Parathyroid adenoma (tissue), 2 donors: Measurements from ENCODE around the gene HDAC4.

Source experiments
- H2AFZ ChIP-seq: fragments of 300-600 bp; sonication (generic); one replicate; pipeline ENCODE4 v1.7.0; 2017; ENCODE audit warnings: antibody characterized with exemption, mild to moderate bottlenecking
- H3K27ac ChIP-seq: fragments of 300-600 bp; sonication (generic); one replicate; pipeline ENCODE4 v1.7.0; 2017
- H3K27me3 ChIP-seq: fragments of 300-600 bp; sonication (generic); one replicate; pipeline ENCODE4 v1.7.0; 2017; ENCODE audit warnings: low read length; ENCODE audit not compliant: control insufficient read depth, insufficient read depth
- H3K36me3 ChIP-seq: fragments of 300-600 bp; sonication (generic); one replicate; pipeline ENCODE4 v1.7.0; 2017; ENCODE audit warnings: low read length; ENCODE audit not compliant: control insufficient read depth, insufficient read depth
- H3K4me1 ChIP-seq: fragments of 300-600 bp; sonication (generic); one replicate; pipeline ENCODE4 v1.7.0; 2017; ENCODE audit warnings: control low read depth
- H3K4me2 ChIP-seq: fragments of 300-600 bp; sonication (generic); one replicate; pipeline ENCODE4 v1.7.0; 2017; ENCODE audit warnings: low read length
- H3K4me3 ChIP-seq: fragments of 300-600 bp; sonication (generic); one replicate; pipeline ENCODE4 v1.7.0; 2017; ENCODE audit warnings: low read depth, low read length
- H3K79me2 ChIP-seq: fragments of 300-600 bp; sonication (generic); one replicate; pipeline ENCODE4 v1.7.0; 2017; ENCODE audit warnings: control low read depth
- H3K9ac ChIP-seq: fragments of 300-600 bp; sonication (generic); one replicate; pipeline ENCODE4 v1.7.0; 2017; ENCODE audit warnings: mild to moderate bottlenecking
- H3K9me3 ChIP-seq: fragments of 300-600 bp; sonication (generic); one replicate; pipeline ENCODE4 v1.7.0; 2017; ENCODE audit warnings: low read length; ENCODE audit not compliant: control insufficient read depth
- TF ChIP-seq, protein P1 (sequence below): fragments of 300-600 bp; sonication (generic); IDR thresholded peaks from one replicate; pipeline ENCODE4 v1.7.0; 2017; ENCODE audit warnings: antibody characterized with exemption, mild to moderate bottlenecking
- donor health status: primary hyperparathyroidism.

Gene HDAC4

DNA sequence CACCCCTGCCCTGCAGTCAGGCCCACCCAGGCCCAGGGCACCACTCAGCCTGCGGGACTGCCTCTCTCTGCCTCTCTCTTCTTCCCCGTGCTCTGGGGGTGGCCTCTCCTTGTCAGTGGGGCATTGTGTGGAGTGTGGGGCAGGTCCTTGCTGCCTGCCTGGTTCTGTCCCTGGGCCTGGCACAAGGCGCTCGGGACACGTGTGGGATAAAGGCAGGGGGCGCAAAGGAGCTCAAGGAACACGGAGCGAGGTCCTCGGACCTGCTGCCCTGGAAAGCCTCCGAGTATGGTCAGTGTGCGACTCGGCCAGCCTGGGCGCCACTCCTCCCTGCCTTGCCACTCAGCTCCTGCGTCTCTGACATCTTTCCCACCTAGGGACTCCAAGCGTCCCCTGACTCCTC lies 262.2 kb downstream of the HDAC4 start:
- no peak overlapping the region for H3K4me2 ChIP-seq
- no peaks in the 10 kb centered on the region for H3K79me2 ChIP-seq
- H3K27ac ChIP-seq = no peak overlapping the region
- H3K36me3 ChIP-seq = no peaks in the 10 kb centered on the region
- no peak overlapping the region for H3K4me3 ChIP-seq
- no peak overlapping the region for H2AFZ ChIP-seq
- H3K9ac ChIP-seq = no peak overlapping the region
- TF ChIP-seq, protein P1, sequence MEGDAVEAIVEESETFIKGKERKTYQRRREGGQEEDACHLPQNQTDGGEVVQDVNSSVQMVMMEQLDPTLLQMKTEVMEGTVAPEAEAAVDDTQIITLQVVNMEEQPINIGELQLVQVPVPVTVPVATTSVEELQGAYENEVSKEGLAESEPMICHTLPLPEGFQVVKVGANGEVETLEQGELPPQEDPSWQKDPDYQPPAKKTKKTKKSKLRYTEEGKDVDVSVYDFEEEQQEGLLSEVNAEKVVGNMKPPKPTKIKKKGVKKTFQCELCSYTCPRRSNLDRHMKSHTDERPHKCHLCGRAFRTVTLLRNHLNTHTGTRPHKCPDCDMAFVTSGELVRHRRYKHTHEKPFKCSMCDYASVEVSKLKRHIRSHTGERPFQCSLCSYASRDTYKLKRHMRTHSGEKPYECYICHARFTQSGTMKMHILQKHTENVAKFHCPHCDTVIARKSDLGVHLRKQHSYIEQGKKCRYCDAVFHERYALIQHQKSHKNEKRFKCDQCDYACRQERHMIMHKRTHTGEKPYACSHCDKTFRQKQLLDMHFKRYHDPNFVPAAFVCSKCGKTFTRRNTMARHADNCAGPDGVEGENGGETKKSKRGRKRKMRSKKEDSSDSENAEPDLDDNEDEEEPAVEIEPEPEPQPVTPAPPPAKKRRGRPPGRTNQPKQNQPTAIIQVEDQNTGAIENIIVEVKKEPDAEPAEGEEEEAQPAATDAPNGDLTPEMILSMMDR = no peak
- H3K9me3 ChIP-seq = no peaks in the 10 kb centered on the region
- no peaks in the 10 kb centered on the region for H3K4me1 ChIP-seq
- no peaks in the 10 kb centered on the region for H3K27me3 ChIP-seq

DNA sequence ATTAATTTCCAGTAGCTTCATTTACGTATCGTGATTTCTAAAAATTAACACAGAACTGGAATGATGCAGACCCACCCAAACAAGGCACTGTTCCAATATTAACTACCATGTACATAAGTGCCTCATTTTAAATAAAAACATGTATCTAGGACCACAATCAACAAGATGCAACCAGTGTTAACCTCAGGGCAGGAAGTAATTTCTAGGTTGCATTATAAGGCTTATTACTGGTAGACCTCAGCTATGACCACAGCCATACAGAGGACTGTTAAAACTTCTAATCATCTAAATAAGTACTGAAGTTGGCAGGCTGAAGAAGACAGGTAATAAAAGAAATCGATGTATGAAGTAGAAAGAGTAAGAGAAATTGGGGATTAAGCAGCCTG lies 262.9 kb downstream of the HDAC4 start:
- Histone ChIP-seq H3K27me3 (no peaks in the 10 kb centered on the region), H3K27ac (no peak overlapping the region), H3K79me2 (no peaks in the 10 kb centered on the region), H3K9ac (no peak overlapping the region), H3K4me1 (no peaks in the 10 kb centered on the region), H3K9me3 (no peaks in the 10 kb centered on the region), H2AFZ (no peak overlapping the region), H3K4me2 (no peak overlapping the region), H3K36me3 (no peaks in the 10 kb centered on the region), H3K4me3 (no peak overlapping the region)
- TF ChIP-seq, protein P1 = no peak

GRCh38 chr2:239137165-239137897 lies 263.5 kb downstream of the HDAC4 start:
- Histone ChIP-seq H2AFZ (no peak overlapping the region), H3K9ac (no peak overlapping the region), H3K79me2 (no peaks in the 10 kb centered on the region), H3K4me2 (no peak overlapping the region), H3K27ac (no peak overlapping the region), H3K36me3 (no peaks in the 10 kb centered on the region), H3K9me3 (no peaks in the 10 kb centered on the region), H3K27me3 (no peaks in the 10 kb centered on the region), H3K4me1 (no peaks in the 10 kb centered on the region), H3K4me3 (no peak overlapping the region)
- TF ChIP-seq, protein P1 = no peak

- Histone ChIP-seq H2AFZ (no peak overlapping the region), H3K36me3 (no peaks in the 10 kb centered on the region), H3K27ac (no peak overlapping the region)
Measured at GRCh38 chr2:239136762-239137161, 264.1 kb downstream of the HDAC4 start.

More at GRCh38 chr2:239136762-239137161, 264.1 kb downstream of the HDAC4 start:
- no peaks in the 10 kb centered on the region for H3K27me3 ChIP-seq
- H3K9ac ChIP-seq = no peak overlapping the region
- no peaks in the 10 kb centered on the region for H3K79me2 ChIP-seq
- no peaks in the 10 kb centered on the region for H3K9me3 ChIP-seq
- TF ChIP-seq, protein P1 = no peak
- H3K4me2 ChIP-seq = no peak overlapping the region
- no peaks in the 10 kb centered on the region for H3K4me1 ChIP-seq
- no peak overlapping the region for H3K4me3 ChIP-seq
